Liver (tissue), 3 donors: ENCODE results near the gene OR7D4.

Experiments used
- EGR1 ChIP-seq, 2 donors: IDR thresholded peaks; 2 replicates each; pipeline ENCODE4 v1.6.1; 2016 to 2018; ENCODE audit warnings: antibody characterized with exemption in 2 of 2, low read depth in 2 of 2
- FOXA1 ChIP-seq: IDR thresholded peaks from 2 replicates; pipeline ENCODE4 v1.6.1; 2016; ENCODE audit warnings: antibody characterized with exemption
- GABPA ChIP-seq, 2 donors: IDR thresholded peaks in 1 of 2; conservative IDR thresholded peaks in 1 of 2; 2 replicates each; pipeline ENCODE4 v1.6.1; 2016; ENCODE audit warnings: antibody characterized with exemption in 2 of 2, mild to moderate bottlenecking in 1 of 2, moderate library complexity in 1 of 2
- JUND ChIP-seq, 2 donors: IDR thresholded peaks; 2 replicates each; pipeline ENCODE4 v1.6.1; 2016; ENCODE audit warnings: antibody characterized with exemption in 2 of 2
- RAD21 ChIP-seq, 2 donors: IDR thresholded peaks; 2 replicates each; pipeline ENCODE4 v1.6.1; 2016; ENCODE audit warnings: antibody characterized with exemption in 2 of 2, mild to moderate bottlenecking in 2 of 2
- RXRA ChIP-seq, 2 donors: IDR thresholded peaks; 2 replicates each; pipeline ENCODE4 v1.6.1; 2017 to 2018; ENCODE audit warnings: antibody characterized with exemption in 2 of 2, mild to moderate bottlenecking in 1 of 2
- SP1 ChIP-seq: IDR thresholded peaks from 2 replicates; pipeline ENCODE4 v1.6.1; 2018; ENCODE audit warnings: antibody characterized with exemption, mild to moderate bottlenecking
- TAF1 ChIP-seq: conservative IDR thresholded peaks from 2 replicates; pipeline ENCODE4 v1.6.1; 2016; ENCODE audit warnings: antibody characterized with exemption, mild to moderate bottlenecking
- YY1 ChIP-seq: IDR thresholded peaks from 2 replicates; pipeline ENCODE4 v1.6.1; 2016; ENCODE audit warnings: antibody characterized with exemption, mild to moderate bottlenecking
- TF ChIP-seq, protein P1 (sequence below): fragments of 150-350 bp; IDR thresholded peaks from 2 replicates; pipeline ENCODE4 v1.5.1; 2017; ENCODE audit warnings: improper control_type of control experiment, low read depth, low read length; ENCODE audit not compliant: missing input control
- TF ChIP-seq, protein P2 (sequence below): IDR thresholded peaks from 2 replicates; pipeline ENCODE4 v1.6.1; 2016; ENCODE audit warnings: antibody characterized with exemption
- TF ChIP-seq, protein P3 (sequence below): IDR thresholded peaks from 2 replicates; pipeline ENCODE4 v1.6.1; 2016; ENCODE audit warnings: antibody characterized with exemption, mild to moderate bottlenecking
- TF ChIP-seq, protein P4 (sequence below): IDR thresholded peaks from 2 replicates; pipeline ENCODE4 v1.6.1; 2016; ENCODE audit warnings: antibody characterized with exemption
- donor health status: healthy.
- donor health status: healthy.

DNA sequence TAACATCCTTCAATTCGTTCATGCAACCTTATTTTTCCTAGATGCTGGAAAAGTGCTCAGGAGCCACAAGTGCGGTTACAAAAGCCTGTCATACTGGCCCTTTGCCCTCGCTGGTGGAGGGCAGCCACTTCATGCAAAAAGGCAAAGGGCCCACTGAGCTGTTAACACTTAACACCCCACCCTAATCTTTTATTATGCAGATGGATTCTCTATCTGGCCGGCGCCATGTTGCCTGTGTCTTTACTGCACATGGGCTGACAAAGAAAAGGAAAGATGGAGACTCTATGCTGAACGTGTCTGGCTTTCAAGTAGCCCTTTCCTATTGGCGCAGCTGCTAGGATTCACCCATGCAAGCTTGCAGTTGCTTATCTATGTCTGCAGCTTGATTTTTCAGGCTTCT is 29.9 kb downstream of the OR7D4 start:
- no peak for TF ChIP-seq EGR1 (IDR thresholded peaks at IDR 0.05; ENCODE audit: low read depth in 2 of 2)
- TF ChIP-seq, protein P1, sequence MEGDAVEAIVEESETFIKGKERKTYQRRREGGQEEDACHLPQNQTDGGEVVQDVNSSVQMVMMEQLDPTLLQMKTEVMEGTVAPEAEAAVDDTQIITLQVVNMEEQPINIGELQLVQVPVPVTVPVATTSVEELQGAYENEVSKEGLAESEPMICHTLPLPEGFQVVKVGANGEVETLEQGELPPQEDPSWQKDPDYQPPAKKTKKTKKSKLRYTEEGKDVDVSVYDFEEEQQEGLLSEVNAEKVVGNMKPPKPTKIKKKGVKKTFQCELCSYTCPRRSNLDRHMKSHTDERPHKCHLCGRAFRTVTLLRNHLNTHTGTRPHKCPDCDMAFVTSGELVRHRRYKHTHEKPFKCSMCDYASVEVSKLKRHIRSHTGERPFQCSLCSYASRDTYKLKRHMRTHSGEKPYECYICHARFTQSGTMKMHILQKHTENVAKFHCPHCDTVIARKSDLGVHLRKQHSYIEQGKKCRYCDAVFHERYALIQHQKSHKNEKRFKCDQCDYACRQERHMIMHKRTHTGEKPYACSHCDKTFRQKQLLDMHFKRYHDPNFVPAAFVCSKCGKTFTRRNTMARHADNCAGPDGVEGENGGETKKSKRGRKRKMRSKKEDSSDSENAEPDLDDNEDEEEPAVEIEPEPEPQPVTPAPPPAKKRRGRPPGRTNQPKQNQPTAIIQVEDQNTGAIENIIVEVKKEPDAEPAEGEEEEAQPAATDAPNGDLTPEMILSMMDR: no peak
- TF ChIP-seq RAD21 (IDR thresholded peaks at IDR 0.05): no peak
- TF ChIP-seq, protein P2, sequence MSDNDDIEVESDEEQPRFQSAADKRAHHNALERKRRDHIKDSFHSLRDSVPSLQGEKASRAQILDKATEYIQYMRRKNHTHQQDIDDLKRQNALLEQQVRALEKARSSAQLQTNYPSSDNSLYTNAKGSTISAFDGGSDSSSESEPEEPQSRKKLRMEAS: no peak
- TF ChIP-seq SP1: no peak
- no peak for TF ChIP-seq RXRA (IDR thresholded peaks at IDR 0.05)
- no peak for TF ChIP-seq TAF1
- TF ChIP-seq, protein P3, sequence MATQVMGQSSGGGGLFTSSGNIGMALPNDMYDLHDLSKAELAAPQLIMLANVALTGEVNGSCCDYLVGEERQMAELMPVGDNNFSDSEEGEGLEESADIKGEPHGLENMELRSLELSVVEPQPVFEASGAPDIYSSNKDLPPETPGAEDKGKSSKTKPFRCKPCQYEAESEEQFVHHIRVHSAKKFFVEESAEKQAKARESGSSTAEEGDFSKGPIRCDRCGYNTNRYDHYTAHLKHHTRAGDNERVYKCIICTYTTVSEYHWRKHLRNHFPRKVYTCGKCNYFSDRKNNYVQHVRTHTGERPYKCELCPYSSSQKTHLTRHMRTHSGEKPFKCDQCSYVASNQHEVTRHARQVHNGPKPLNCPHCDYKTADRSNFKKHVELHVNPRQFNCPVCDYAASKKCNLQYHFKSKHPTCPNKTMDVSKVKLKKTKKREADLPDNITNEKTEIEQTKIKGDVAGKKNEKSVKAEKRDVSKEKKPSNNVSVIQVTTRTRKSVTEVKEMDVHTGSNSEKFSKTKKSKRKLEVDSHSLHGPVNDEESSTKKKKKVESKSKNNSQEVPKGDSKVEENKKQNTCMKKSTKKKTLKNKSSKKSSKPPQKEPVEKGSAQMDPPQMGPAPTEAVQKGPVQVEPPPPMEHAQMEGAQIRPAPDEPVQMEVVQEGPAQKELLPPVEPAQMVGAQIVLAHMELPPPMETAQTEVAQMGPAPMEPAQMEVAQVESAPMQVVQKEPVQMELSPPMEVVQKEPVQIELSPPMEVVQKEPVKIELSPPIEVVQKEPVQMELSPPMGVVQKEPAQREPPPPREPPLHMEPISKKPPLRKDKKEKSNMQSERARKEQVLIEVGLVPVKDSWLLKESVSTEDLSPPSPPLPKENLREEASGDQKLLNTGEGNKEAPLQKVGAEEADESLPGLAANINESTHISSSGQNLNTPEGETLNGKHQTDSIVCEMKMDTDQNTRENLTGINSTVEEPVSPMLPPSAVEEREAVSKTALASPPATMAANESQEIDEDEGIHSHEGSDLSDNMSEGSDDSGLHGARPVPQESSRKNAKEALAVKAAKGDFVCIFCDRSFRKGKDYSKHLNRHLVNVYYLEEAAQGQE: no peak
- TF ChIP-seq YY1: no peak
- TF ChIP-seq JUND (IDR thresholded peaks at IDR 0.05): no peak
- TF ChIP-seq FOXA1: no peak
- TF ChIP-seq GABPA (IDR thresholded peaks at IDR 0.05 in 1 of 2, conservative IDR thresholded peaks at IDR 0.05 in 1 of 2): no peak
- TF ChIP-seq, protein P4, sequence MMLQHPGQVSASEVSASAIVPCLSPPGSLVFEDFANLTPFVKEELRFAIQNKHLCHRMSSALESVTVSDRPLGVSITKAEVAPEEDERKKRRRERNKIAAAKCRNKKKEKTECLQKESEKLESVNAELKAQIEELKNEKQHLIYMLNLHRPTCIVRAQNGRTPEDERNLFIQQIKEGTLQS: no peak
